Stomach (tissue), 9 donors: Measurements from ENCODE around the gene TRAPPC3L. TPM values are rescaled to one million over a fixed set of nuclear protein-coding genes. Genes with fewer than 3 reads are reported as not detected.

Experiments
- DNase-seq, 2 donors: peaks; one replicate each; pipeline versions ENCODE4 v3.0.0 to v3.0.0-alpha.2; 2013 to 2019
- H3K27ac ChIP-seq, 5 donors: fragments of 200-600 bp in 4 of 5; sonication (generic) in 4 of 5; one replicate each; pipeline ENCODE4 v1.5.1; 2013 to 2019; ENCODE audit warnings: mild to moderate bottlenecking in 1 of 5, moderate library complexity in 1 of 5
- H3K27me3 ChIP-seq, 3 donors: fragments of 200-600 bp; sonication (generic); one replicate each; pipeline ENCODE4 v1.5.1; 2017 to 2019; ENCODE audit warnings: mixed run types in 1 of 3
- H3K36me3 ChIP-seq, 4 donors: fragments of 200-600 bp; sonication (generic); 1 replicate in 3 of 4; 2 replicates in 1 of 4; pipeline ENCODE4 v1.5.1; 2016 to 2019
- H3K4me1 ChIP-seq, 4 donors: fragments of 200-600 bp; sonication (generic); one replicate each; pipeline ENCODE4 v1.5.1; 2016 to 2019
- H3K4me3 ChIP-seq, 4 donors: fragments of 200-600 bp; sonication (generic) in 3 of 4; one replicate each; pipeline ENCODE4 v1.5.1; 2016 to 2019; ENCODE audit warnings: mild to moderate bottlenecking in 1 of 4
- H3K9me3 ChIP-seq, 4 donors: fragments of 200-600 bp; sonication (generic); one replicate each; pipeline ENCODE4 v1.5.1; 2016 to 2019
- CTCF ChIP-seq, 7 experiments: fragments of 450-650 bp in 4 of 7; fragments of 200-600 bp in 3 of 7; sonication (generic) in 3 of 7; IDR thresholded peaks; one replicate each; pipeline ENCODE4 v1.5.1; 2016 to 2019; ENCODE audit warnings: antibody characterized with exemption in 7 of 7, control low read depth in 2 of 7, mild to moderate bottlenecking in 1 of 7
- EP300 ChIP-seq: sonication (generic); formaldehyde crosslinking; IDR thresholded peaks from one replicate; pipeline ENCODE4 v1.6.1; 2017; ENCODE audit warnings: antibody characterized with exemption
- POLR2A ChIP-seq, 4 donors: fragments of 450-650 bp; IDR thresholded peaks; one replicate each; pipeline ENCODE4 v1.6.1; 2016; ENCODE audit warnings: antibody characterized with exemption in 4 of 4, control low read depth in 2 of 4, mild to moderate bottlenecking in 1 of 4, moderate library complexity in 1 of 4
- POLR2AphosphoS5 ChIP-seq, 3 donors: sonication (generic); formaldehyde crosslinking; IDR thresholded peaks; one replicate each; pipeline ENCODE4 v1.6.1; 2016; ENCODE audit warnings: antibody characterized with exemption in 3 of 3
- WGBS, 5 donors: extraction: QIAGEN DNeasy Blood & Tissue Kit in 3 of 5; methylation state at CpG; one replicate each; pipeline versions ENCODE4 v1.1.5 to v1.1.7; 2013 to 2018; 5-methylcytosine and 5-hydroxymethylcytosine counted together
- intact Hi-C: fragments of 100-400 bp; cut with DNase I; formaldehyde crosslinking; loops from one replicate; pipeline ENCODE4 v1.15.1; 2023; ENCODE audit warnings: low total_unique reads
- polyA plus RNA-seq, 3 donors: library from polyadenylated mRNA; stranded (reverse); fragments of 200-250 nt; gene quantifications; one replicate each; pipeline ENCODE4 v1.2.3, GENCODE V29; 2013
- total RNA-seq, 5 donors: library from RNA; depleted of rRNA; stranded (reverse); fragments of >200 nt; gene quantifications; one replicate each; pipeline versions ENCODE4 v1.1.0 to v1.2.3, GENCODE V29; 2014 to 2016
- donor health status: healthy with polysubstance abuse.
- donor health status: Bipolar disorder and iron deficiency.
- donor health status: healthy.

Gene TRAPPC3L
- total and polyA plus RNA-seq, 8 donors: not detected

GRCh38 chr6:116562614-116563013 lies 17.1 kb upstream of the TRAPPC3L start:
- no peak overlapping the region for H3K4me3 ChIP-seq
- no peaks in the 10 kb centered on the region for H3K9me3 ChIP-seq
- no peaks in the 10 kb centered on the region for H3K36me3 ChIP-seq
- H3K4me1 ChIP-seq: peaks cover 0 to 18% (median 4%) of the 10 kb centered on the region in 4 donors
- peaks cover 0 to 4% (median 0%) of the 10 kb centered on the region in 3 donors for H3K27me3 ChIP-seq
- WGBS, 5 donors: 21 to 41% (median 32%) methylated on average over 3 of the region's 3 CpGs
- H3K27ac ChIP-seq: no peak overlapping the region
- intact Hi-C loops: no loop called here
- peak in 1 of 2 donors; percentile 54 for DNase-seq
- TF ChIP-seq CTCF (IDR thresholded peaks at IDR 0.05): no peak

GRCh38 chr6:116562019-116562403 lies 16.5 kb upstream of the TRAPPC3L start:
- no peak for DNase-seq
- peaks cover 0 to 4% (median 0%) of the 10 kb centered on the region in 3 donors for H3K27me3 ChIP-seq
- H3K36me3 ChIP-seq: no peaks in the 10 kb centered on the region
- H3K9me3 ChIP-seq: no peaks in the 10 kb centered on the region
- intact Hi-C loops: no loop called here
- H3K27ac ChIP-seq: no peak overlapping the region
- peaks cover 0 to 18% (median 4%) of the 10 kb centered on the region in 4 donors for H3K4me1 ChIP-seq
- TF ChIP-seq EP300 (no peak), POLR2A (IDR thresholded peaks at IDR 0.05) (no peak), POLR2AphosphoS5 (IDR thresholded peaks at IDR 0.05) (no peak), CTCF (IDR thresholded peaks at IDR 0.05) (no peak)
- 85 to 92% (median 88%) methylated on average over 4 of the region's 4 CpGs for WGBS, 5 donors
- no peak overlapping the region for H3K4me3 ChIP-seq

- DNase-seq: peak; percentile 78 to 90
- H3K27me3 ChIP-seq: peaks cover 0 to 4% (median 0%) of the 10 kb centered on the region in 3 donors
- no peaks in the 10 kb centered on the region for H3K36me3 ChIP-seq
- peak overlapping the region in 1 of 4 donors; percentile 11 for H3K4me3 ChIP-seq
- 44 to 54% (median 49%) methylated on average over 9 of the region's 9 CpGs for WGBS, 5 donors
- TF ChIP-seq CTCF (IDR thresholded peaks at IDR 0.05) (peak in 5 of 7 experiments; percentile 68 to 95 (median 90)), POLR2AphosphoS5 (IDR thresholded peaks at IDR 0.05) (no peak)
- intact Hi-C loops: no loop called here
- peaks cover 0 to 18% (median 4%) of the 10 kb centered on the region in 4 donors for H3K4me1 ChIP-seq
- H3K27ac ChIP-seq: no peak overlapping the region
- no peaks in the 10 kb centered on the region for H3K9me3 ChIP-seq
These were observed 16.0 kb upstream of the TRAPPC3L start for GRCh38 chr6:116561377-116562018.

GRCh38 chr6:116560130-116560529 lies 14.6 kb upstream of the TRAPPC3L start:
- H3K9me3 ChIP-seq: no peaks in the 10 kb centered on the region
- no peak overlapping the region for H3K27ac ChIP-seq
- no peak for DNase-seq
- intact Hi-C loops: no loop called here
- TF ChIP-seq POLR2A (IDR thresholded peaks at IDR 0.05) (no peak), CTCF (IDR thresholded peaks at IDR 0.05) (no peak), POLR2AphosphoS5 (IDR thresholded peaks at IDR 0.05) (no peak), EP300 (no peak)
- H3K27me3 ChIP-seq: peaks cover 0 to 4% (median 0%) of the 10 kb centered on the region in 3 donors
- WGBS, 5 donors: 70 to 88% (median 85%) methylated on average over 2 of the region's 2 CpGs
- no peak overlapping the region for H3K4me3 ChIP-seq
- H3K4me1 ChIP-seq: peaks cover 0 to 18% (median 2%) of the 10 kb centered on the region in 4 donors
- H3K36me3 ChIP-seq: no peaks in the 10 kb centered on the region
